Liver (tissue), 9 donors: ENCODE results near the gene CTSE. TPM values are rescaled to one million over a fixed set of nuclear protein-coding genes. Genes with fewer than 3 reads are reported as not detected.

Experiments used
- DNase-seq: peaks from one replicate; pipeline ENCODE4 v3.0.0-alpha.2; 2017; ENCODE audit warnings: low spot score
- H3K27ac ChIP-seq, 2 donors: one replicate each; pipeline ENCODE4 v1.7.0; 2013; ENCODE audit warnings: inconsistent platforms in 2 of 2, low read length in 2 of 2, control low read depth in 1 of 2, low read depth in 1 of 2, mild to moderate bottlenecking in 1 of 2
- H3K27me3 ChIP-seq, 4 donors: one replicate each; pipeline versions ENCODE4 v1.6.1 to v1.7.0; 2013; ENCODE audit warnings: low read length in 3 of 4, inconsistent platforms in 1 of 4, mild to moderate bottlenecking in 1 of 4, moderate library complexity in 1 of 4; ENCODE audit not compliant: control insufficient read depth in 4 of 4, insufficient read depth in 4 of 4
- H3K36me3 ChIP-seq, 4 donors: one replicate each; pipeline versions ENCODE4 v1.6.1 to v1.7.0; 2013; ENCODE audit warnings: low read length in 3 of 4, mild to moderate bottlenecking in 3 of 4, low read depth in 1 of 4, moderate library complexity in 1 of 4; ENCODE audit not compliant: control insufficient read depth in 4 of 4, insufficient read depth in 3 of 4
- H3K4me1 ChIP-seq, 4 donors: one replicate each; pipeline versions ENCODE4 v1.6.1 to v1.7.0; 2013; ENCODE audit warnings: low read length in 3 of 4, mild to moderate bottlenecking in 3 of 4, moderate library complexity in 1 of 4; ENCODE audit not compliant: control insufficient read depth in 4 of 4, insufficient read depth in 4 of 4
- H3K4me3 ChIP-seq, 3 donors: one replicate each; pipeline versions ENCODE4 v1.6.1 to v1.7.0; 2013; ENCODE audit warnings: low read length in 3 of 3, control low read depth in 1 of 3, low read depth in 1 of 3, mild to moderate bottlenecking in 1 of 3
- H3K9ac ChIP-seq, 2 donors: one replicate each; pipeline ENCODE4 v1.7.0; 2013; ENCODE audit warnings: low read length in 2 of 2, mild to moderate bottlenecking in 2 of 2, moderate library complexity in 2 of 2, control low read depth in 1 of 2, low read depth in 1 of 2
- H3K9me3 ChIP-seq, 4 donors: one replicate each; pipeline versions ENCODE4 v1.6.1 to v1.7.0; 2013; ENCODE audit warnings: low read length in 3 of 4; ENCODE audit not compliant: control insufficient read depth in 4 of 4
- EGR1 ChIP-seq, 2 donors: IDR thresholded peaks; 2 replicates each; pipeline ENCODE4 v1.6.1; 2016 to 2018; ENCODE audit warnings: antibody characterized with exemption in 2 of 2, low read depth in 2 of 2
- FOXA1 ChIP-seq: IDR thresholded peaks from 2 replicates; pipeline ENCODE4 v1.6.1; 2016; ENCODE audit warnings: antibody characterized with exemption
- FOXA2 ChIP-seq: IDR thresholded peaks from 2 replicates; pipeline ENCODE4 v1.6.1; 2016; ENCODE audit warnings: antibody characterized with exemption
- GABPA ChIP-seq, 2 donors: IDR thresholded peaks in 1 of 2; conservative IDR thresholded peaks in 1 of 2; 2 replicates each; pipeline ENCODE4 v1.6.1; 2016; ENCODE audit warnings: antibody characterized with exemption in 2 of 2, mild to moderate bottlenecking in 1 of 2, moderate library complexity in 1 of 2
- HNF4A ChIP-seq, 2 donors: conservative IDR thresholded peaks; 2 replicates each; pipeline ENCODE4 v1.6.1; 2016; ENCODE audit warnings: antibody characterized with exemption in 2 of 2, mild to moderate bottlenecking in 2 of 2
- HNF4G ChIP-seq: IDR thresholded peaks from 2 replicates; pipeline ENCODE4 v1.6.1; 2016; ENCODE audit warnings: antibody characterized with exemption
- JUND ChIP-seq, 2 donors: IDR thresholded peaks; 2 replicates each; pipeline ENCODE4 v1.6.1; 2016; ENCODE audit warnings: antibody characterized with exemption in 2 of 2
- NR2F2 ChIP-seq: IDR thresholded peaks from 2 replicates; pipeline ENCODE4 v1.6.1; 2016; ENCODE audit warnings: antibody characterized with exemption
- RAD21 ChIP-seq, 2 donors: IDR thresholded peaks; 2 replicates each; pipeline ENCODE4 v1.6.1; 2016; ENCODE audit warnings: antibody characterized with exemption in 2 of 2, mild to moderate bottlenecking in 2 of 2
- SP1 ChIP-seq: IDR thresholded peaks from 2 replicates; pipeline ENCODE4 v1.6.1; 2018; ENCODE audit warnings: antibody characterized with exemption, mild to moderate bottlenecking
- TAF1 ChIP-seq: conservative IDR thresholded peaks from 2 replicates; pipeline ENCODE4 v1.6.1; 2016; ENCODE audit warnings: antibody characterized with exemption, mild to moderate bottlenecking
- YY1 ChIP-seq: IDR thresholded peaks from 2 replicates; pipeline ENCODE4 v1.6.1; 2016; ENCODE audit warnings: antibody characterized with exemption, mild to moderate bottlenecking
- WGBS: extraction: QIAGEN DNeasy Blood & Tissue Kit; methylation state at CpG from one replicate; pipeline ENCODE4 v1.1.7; 2013; 5-methylcytosine and 5-hydroxymethylcytosine counted together
- polyA plus RNA-seq, 2 donors: library from polyadenylated mRNA; stranded (reverse) in 1 of 2; unstranded in 1 of 2; fragments of 200-250 nt in 1 of 2; fragments of >200 nt in 1 of 2; fragmentation: Nextera tagmentation in 1 of 2; extraction: Ambion mirVana in 1 of 2; gene quantifications; one replicate each; pipeline versions ENCODE4 v1.2.1 to v1.2.3, GENCODE V29; 2013 to 2015
- total RNA-seq, 2 donors: library from RNA; depleted of rRNA; stranded (reverse); fragments of >200 nt; gene quantifications; one replicate each; pipeline ENCODE4 v1.2.3, GENCODE V29; 2014
- TF ChIP-seq, protein P1 (sequence below): IDR thresholded peaks from 2 replicates; pipeline ENCODE4 v1.6.1; 2016; ENCODE audit warnings: antibody characterized with exemption
- TF ChIP-seq, protein P2 (sequence below): IDR thresholded peaks from 2 replicates; pipeline ENCODE4 v1.6.1; 2016; ENCODE audit warnings: antibody characterized with exemption
- TF ChIP-seq, protein P3 (sequence below): IDR thresholded peaks from 2 replicates; pipeline ENCODE4 v1.6.1; 2016; ENCODE audit warnings: antibody characterized with exemption, mild to moderate bottlenecking
- TF ChIP-seq, protein P4 (sequence below): IDR thresholded peaks from 2 replicates; pipeline ENCODE4 v1.6.1; 2016; ENCODE audit warnings: antibody characterized with exemption
- donor health status: healthy.
- donor health status: healthy.
- donor health status: healthy.
- donor health status: healthy.
- donor health status: healthy.

The CTSE gene
- total and polyA plus RNA-seq, 4 donors, result under 0.01 to 32.8 (median 0.06) TPM

DNA sequence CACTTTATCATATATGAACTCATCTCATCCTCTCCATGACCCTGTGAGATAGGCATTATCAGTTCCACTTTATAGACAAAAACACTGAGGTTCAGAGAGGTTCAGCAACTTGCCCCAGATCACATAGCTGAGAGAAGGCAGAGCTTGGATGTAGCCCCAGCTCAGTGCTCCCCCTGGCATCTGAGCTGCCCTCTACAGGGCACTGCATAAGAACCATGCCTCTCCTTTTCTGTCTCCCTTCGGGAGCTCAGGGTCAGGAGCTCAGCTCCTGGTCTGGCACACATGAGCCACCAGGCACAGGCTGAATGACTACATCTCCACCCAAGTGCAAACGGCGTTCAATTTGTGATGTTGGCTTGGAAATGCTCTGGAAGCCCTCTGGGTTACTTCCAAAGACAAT lies 37.4 kb downstream of the CTSE start:
- Histone ChIP-seq H3K9me3 (no peaks in the 10 kb centered on the region), H3K4me1 (peaks cover 0 to 6% (median 1%) of the 10 kb centered on the region in 4 donors), H3K9ac (no peak overlapping the region), H3K36me3 (no peaks in the 10 kb centered on the region), H3K27ac (no peak overlapping the region), H3K4me3 (no peak overlapping the region), H3K27me3 (no peaks in the 10 kb centered on the region)
- no peak for DNase-seq
- WGBS, result 82% methylated on average over 3 of the region's 3 CpGs
- no peak for TF ChIP-seq FOXA1
- TF ChIP-seq, protein P1, sequence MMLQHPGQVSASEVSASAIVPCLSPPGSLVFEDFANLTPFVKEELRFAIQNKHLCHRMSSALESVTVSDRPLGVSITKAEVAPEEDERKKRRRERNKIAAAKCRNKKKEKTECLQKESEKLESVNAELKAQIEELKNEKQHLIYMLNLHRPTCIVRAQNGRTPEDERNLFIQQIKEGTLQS, result no peak
- no peak for TF ChIP-seq YY1
- no peak for TF ChIP-seq EGR1 (IDR thresholded peaks at IDR 0.05; ENCODE audit: low read depth in 2 of 2)
- TF ChIP-seq, protein P2, sequence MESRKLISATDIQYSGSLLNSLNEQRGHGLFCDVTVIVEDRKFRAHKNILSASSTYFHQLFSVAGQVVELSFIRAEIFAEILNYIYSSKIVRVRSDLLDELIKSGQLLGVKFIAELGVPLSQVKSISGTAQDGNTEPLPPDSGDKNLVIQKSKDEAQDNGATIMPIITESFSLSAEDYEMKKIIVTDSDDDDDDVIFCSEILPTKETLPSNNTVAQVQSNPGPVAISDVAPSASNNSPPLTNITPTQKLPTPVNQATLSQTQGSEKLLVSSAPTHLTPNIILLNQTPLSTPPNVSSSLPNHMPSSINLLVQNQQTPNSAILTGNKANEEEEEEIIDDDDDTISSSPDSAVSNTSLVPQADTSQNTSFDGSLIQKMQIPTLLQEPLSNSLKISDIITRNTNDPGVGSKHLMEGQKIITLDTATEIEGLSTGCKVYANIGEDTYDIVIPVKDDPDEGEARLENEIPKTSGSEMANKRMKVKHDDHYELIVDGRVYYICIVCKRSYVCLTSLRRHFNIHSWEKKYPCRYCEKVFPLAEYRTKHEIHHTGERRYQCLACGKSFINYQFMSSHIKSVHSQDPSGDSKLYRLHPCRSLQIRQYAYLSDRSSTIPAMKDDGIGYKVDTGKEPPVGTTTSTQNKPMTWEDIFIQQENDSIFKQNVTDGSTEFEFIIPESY, result no peak
- no peak for TF ChIP-seq FOXA2
- no peak for TF ChIP-seq GABPA (IDR thresholded peaks at IDR 0.05 in 1 of 2, conservative IDR thresholded peaks at IDR 0.05 in 1 of 2)
- TF ChIP-seq NR2F2, result no peak
- TF ChIP-seq JUND (IDR thresholded peaks at IDR 0.05), result no peak
- TF ChIP-seq SP1, result no peak

DNA sequence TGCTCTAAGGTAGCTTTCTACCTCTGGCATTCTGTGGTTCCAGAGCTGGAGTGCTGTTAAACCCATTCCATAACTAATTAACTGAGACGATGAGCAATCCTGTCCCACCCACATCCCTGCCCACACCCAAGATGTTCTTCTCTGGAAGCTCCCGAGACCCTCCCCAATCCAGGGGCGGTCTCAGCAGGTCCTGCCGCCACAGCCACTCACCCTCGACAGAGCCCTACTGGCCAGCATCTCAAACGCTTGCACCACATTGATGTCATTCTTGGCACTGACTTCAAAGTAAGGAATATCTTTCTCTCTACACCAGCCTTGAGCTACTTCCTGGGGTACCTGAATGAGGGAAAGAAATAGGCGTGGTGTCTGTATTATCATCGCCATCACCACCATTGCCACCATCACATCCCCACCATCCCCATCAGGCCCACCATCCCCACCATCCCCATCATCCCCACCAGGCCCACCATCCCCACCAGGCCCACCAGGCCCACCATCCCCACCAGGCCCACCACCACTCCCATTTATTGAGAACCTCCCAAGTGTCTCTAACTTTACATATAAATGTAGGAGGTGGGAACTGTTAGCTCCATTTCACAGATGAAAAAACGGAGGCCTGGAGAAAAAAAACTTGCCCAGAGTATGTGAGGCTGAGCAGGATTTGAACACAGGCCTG lies 38.2 kb downstream of the CTSE start:
- H3K36me3 ChIP-seq, result no peaks in the 10 kb centered on the region
- H3K4me3 ChIP-seq, result no peak overlapping the region
- H3K9ac ChIP-seq, result no peak overlapping the region
- H3K4me1 ChIP-seq, result peaks cover 0 to 6% (median 1%) of the 10 kb centered on the region in 4 donors
- TF ChIP-seq HNF4A (conservative IDR thresholded peaks at IDR 0.05) (no peak), NR2F2 (no peak), FOXA1 (no peak), TAF1 (no peak), HNF4G (no peak), RAD21 (IDR thresholded peaks at IDR 0.05) (no peak), EGR1 (IDR thresholded peaks at IDR 0.05; ENCODE audit: low read depth in 2 of 2) (no peak), SP1 (no peak)
- TF ChIP-seq, protein P2, result no peak
- TF ChIP-seq, protein P3, sequence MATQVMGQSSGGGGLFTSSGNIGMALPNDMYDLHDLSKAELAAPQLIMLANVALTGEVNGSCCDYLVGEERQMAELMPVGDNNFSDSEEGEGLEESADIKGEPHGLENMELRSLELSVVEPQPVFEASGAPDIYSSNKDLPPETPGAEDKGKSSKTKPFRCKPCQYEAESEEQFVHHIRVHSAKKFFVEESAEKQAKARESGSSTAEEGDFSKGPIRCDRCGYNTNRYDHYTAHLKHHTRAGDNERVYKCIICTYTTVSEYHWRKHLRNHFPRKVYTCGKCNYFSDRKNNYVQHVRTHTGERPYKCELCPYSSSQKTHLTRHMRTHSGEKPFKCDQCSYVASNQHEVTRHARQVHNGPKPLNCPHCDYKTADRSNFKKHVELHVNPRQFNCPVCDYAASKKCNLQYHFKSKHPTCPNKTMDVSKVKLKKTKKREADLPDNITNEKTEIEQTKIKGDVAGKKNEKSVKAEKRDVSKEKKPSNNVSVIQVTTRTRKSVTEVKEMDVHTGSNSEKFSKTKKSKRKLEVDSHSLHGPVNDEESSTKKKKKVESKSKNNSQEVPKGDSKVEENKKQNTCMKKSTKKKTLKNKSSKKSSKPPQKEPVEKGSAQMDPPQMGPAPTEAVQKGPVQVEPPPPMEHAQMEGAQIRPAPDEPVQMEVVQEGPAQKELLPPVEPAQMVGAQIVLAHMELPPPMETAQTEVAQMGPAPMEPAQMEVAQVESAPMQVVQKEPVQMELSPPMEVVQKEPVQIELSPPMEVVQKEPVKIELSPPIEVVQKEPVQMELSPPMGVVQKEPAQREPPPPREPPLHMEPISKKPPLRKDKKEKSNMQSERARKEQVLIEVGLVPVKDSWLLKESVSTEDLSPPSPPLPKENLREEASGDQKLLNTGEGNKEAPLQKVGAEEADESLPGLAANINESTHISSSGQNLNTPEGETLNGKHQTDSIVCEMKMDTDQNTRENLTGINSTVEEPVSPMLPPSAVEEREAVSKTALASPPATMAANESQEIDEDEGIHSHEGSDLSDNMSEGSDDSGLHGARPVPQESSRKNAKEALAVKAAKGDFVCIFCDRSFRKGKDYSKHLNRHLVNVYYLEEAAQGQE, result no peak
- TF ChIP-seq, protein P4, sequence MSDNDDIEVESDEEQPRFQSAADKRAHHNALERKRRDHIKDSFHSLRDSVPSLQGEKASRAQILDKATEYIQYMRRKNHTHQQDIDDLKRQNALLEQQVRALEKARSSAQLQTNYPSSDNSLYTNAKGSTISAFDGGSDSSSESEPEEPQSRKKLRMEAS, result no peak
- no peak for DNase-seq
- WGBS, result 87% methylated on average over 9 of the region's 9 CpGs
- H3K27me3 ChIP-seq, result no peaks in the 10 kb centered on the region
- H3K9me3 ChIP-seq, result no peaks in the 10 kb centered on the region
- H3K27ac ChIP-seq, result no peak overlapping the region
